Ectodermal cell (in vitro differentiated cells): ENCODE data around the gene RNF180.

Experiments
- H3K27ac ChIP-seq: 2 replicates; pipeline ENCODE4 v1.7.0; 2013; ENCODE audit warnings: mild to moderate bottlenecking, low read depth, low read length; ENCODE audit not compliant: insufficient read depth, poor library complexity, severe bottlenecking
- H3K27me3 ChIP-seq: 2 replicates; pipeline ENCODE4 v1.7.0; 2013; ENCODE audit warnings: mild to moderate bottlenecking, low read length; ENCODE audit not compliant: insufficient read depth, control insufficient read depth, poor library complexity, severe bottlenecking
- H3K36me3 ChIP-seq: one replicate; pipeline ENCODE4 v1.7.0; 2013; ENCODE audit warnings: low read length; ENCODE audit not compliant: control insufficient read depth, insufficient read depth
- H3K4me1 ChIP-seq: one replicate; pipeline ENCODE4 v1.7.0; 2013; ENCODE audit warnings: low read length; ENCODE audit not compliant: control insufficient read depth, insufficient read depth
- H3K4me3 ChIP-seq: 2 replicates; pipeline ENCODE4 v1.7.0; 2013; ENCODE audit warnings: low read depth, low read length, control low read depth; ENCODE audit not compliant: insufficient read depth
- H3K9me3 ChIP-seq: 2 replicates; pipeline ENCODE4 v1.7.0; 2013; ENCODE audit warnings: mild to moderate bottlenecking, low read length, moderate library complexity; ENCODE audit not compliant: control insufficient read depth
- WGBS, 2 experiments: methylation state at CpG; one replicate each; pipeline ENCODE4 v1.1.7; 2013; ENCODE audit warnings: missing lambda C conversion rate in 2 of 2; 5-methylcytosine and 5-hydroxymethylcytosine counted together

The RNF180 gene

GRCh38 chr5:64176301-64176700 is 10.7 kb downstream of the RNF180 start:
- H3K9me3 ChIP-seq = no peaks in the 10 kb centered on the region
- no peak overlapping the region for H3K27ac ChIP-seq
- no peaks in the 10 kb centered on the region for H3K4me1 ChIP-seq
- no peak overlapping the region for H3K4me3 ChIP-seq
- H3K36me3 ChIP-seq = no peaks in the 10 kb centered on the region
- no peaks in the 10 kb centered on the region for H3K27me3 ChIP-seq
- WGBS, 2 experiments = 91 to 100% methylated on average over 1 to 2 of the region's 2 CpGs

GRCh38 chr5:64180661-64181343 is 15.2 kb downstream of the RNF180 start:
- H3K4me3 ChIP-seq = no peak overlapping the region
- H3K9me3 ChIP-seq = no peaks in the 10 kb centered on the region
- 86 to 88% methylated on average over 8 of the region's 8 CpGs for WGBS, 2 experiments
- H3K27ac ChIP-seq = no peak overlapping the region
- no peaks in the 10 kb centered on the region for H3K4me1 ChIP-seq
- H3K27me3 ChIP-seq = no peaks in the 10 kb centered on the region
- no peaks in the 10 kb centered on the region for H3K36me3 ChIP-seq

- Histone ChIP-seq H3K27ac (no peak overlapping the region), H3K36me3 (no peaks in the 10 kb centered on the region), H3K27me3 (no peaks in the 10 kb centered on the region), H3K9me3 (no peaks in the 10 kb centered on the region), H3K4me1 (no peaks in the 10 kb centered on the region), H3K4me3 (no peak overlapping the region)
- 47 to 51% methylated on average over 2 of the region's 2 CpGs for WGBS, 2 experiments
Observed at GRCh38 chr5:64181440-64181839, 15.8 kb downstream of the RNF180 start.

GRCh38 chr5:64183956-64184355 is 18.3 kb downstream of the RNF180 start:
- Histone ChIP-seq H3K27me3 (no peaks in the 10 kb centered on the region), H3K36me3 (no peaks in the 10 kb centered on the region), H3K9me3 (no peaks in the 10 kb centered on the region), H3K27ac (no peak overlapping the region), H3K4me1 (no peaks in the 10 kb centered on the region), H3K4me3 (no peak overlapping the region)
- 78 to 100% methylated on average over 1 of the region's 1 CpG for WGBS, 2 experiments

- H3K4me1 ChIP-seq = no peaks in the 10 kb centered on the region
- no peaks in the 10 kb centered on the region for H3K27me3 ChIP-seq
- 87 to 91% methylated on average over 1 of the region's 1 CpG for WGBS, 2 experiments
- H3K27ac ChIP-seq = no peak overlapping the region
- H3K9me3 ChIP-seq = no peaks in the 10 kb centered on the region
- H3K36me3 ChIP-seq = no peaks in the 10 kb centered on the region
- no peak overlapping the region for H3K4me3 ChIP-seq
Observed at GRCh38 chr5:64184832-64185231, 19.2 kb downstream of the RNF180 start.

GRCh38 chr5:64188776-64189175 is 23.1 kb downstream of the RNF180 start:
- 100% methylated on average over 1 of the region's 1 CpG for WGBS, 2 experiments
- H3K9me3 ChIP-seq = no peaks in the 10 kb centered on the region
- H3K36me3 ChIP-seq = no peaks in the 10 kb centered on the region
- no peaks in the 10 kb centered on the region for H3K27me3 ChIP-seq
- no peaks in the 10 kb centered on the region for H3K4me1 ChIP-seq
- no peak overlapping the region for H3K27ac ChIP-seq
- no peak overlapping the region for H3K4me3 ChIP-seq

GRCh38 chr5:64190562-64191306 is 25.1 kb downstream of the RNF180 start:
- Histone ChIP-seq H3K27me3 (no peaks in the 10 kb centered on the region), H3K27ac (no peak overlapping the region), H3K4me1 (no peaks in the 10 kb centered on the region), H3K4me3 (no peak overlapping the region), H3K9me3 (no peaks in the 10 kb centered on the region), H3K36me3 (no peaks in the 10 kb centered on the region)
- no CpG with 5 or more reads among the region's 2 CpGs for WGBS, 2 experiments

GRCh38 chr5:64195981-64196380 is 30.3 kb downstream of the RNF180 start:
- H3K36me3 ChIP-seq = no peaks in the 10 kb centered on the region
- H3K27ac ChIP-seq = no peak overlapping the region
- WGBS, 2 experiments = 95 to 100% methylated on average over 1 to 3 of the region's 3 CpGs
- no peak overlapping the region for H3K4me3 ChIP-seq
- no peaks in the 10 kb centered on the region for H3K27me3 ChIP-seq
- no peaks in the 10 kb centered on the region for H3K4me1 ChIP-seq
- H3K9me3 ChIP-seq = no peaks in the 10 kb centered on the region

GRCh38 chr5:64199425-64199824 is 33.8 kb downstream of the RNF180 start:
- Histone ChIP-seq H3K4me3 (no peak overlapping the region), H3K9me3 (no peaks in the 10 kb centered on the region), H3K27me3 (no peaks in the 10 kb centered on the region), H3K27ac (no peak overlapping the region), H3K4me1 (no peaks in the 10 kb centered on the region), H3K36me3 (no peaks in the 10 kb centered on the region)
- WGBS, 2 experiments = 77 to 81% methylated on average over 1 of the region's 1 CpG

GRCh38 chr5:64201996-64202395 is 36.4 kb downstream of the RNF180 start:
- H3K27ac ChIP-seq = no peak overlapping the region
- no peaks in the 10 kb centered on the region for H3K27me3 ChIP-seq
- no peaks in the 10 kb centered on the region for H3K4me1 ChIP-seq
- WGBS, 2 experiments = 67% methylated on average over 1 of the region's 1 CpG; no CpG with 5 or more reads in 1 of the 2 experiments
- H3K36me3 ChIP-seq = no peaks in the 10 kb centered on the region
- no peak overlapping the region for H3K4me3 ChIP-seq
- H3K9me3 ChIP-seq = no peaks in the 10 kb centered on the region
